WTC11 (cell line): Measurements from ENCODE around the gene NLRP14.

ENCODE experiments used
- ATF1 ChIP-seq: sonication (generic); formaldehyde crosslinking; IDR thresholded peaks from 2 replicates; pipeline ENCODE4 v1.8.1; 2023; ENCODE audit warnings: mild to moderate bottlenecking, moderate library complexity, missing genetic modification reagents
- ATF2 ChIP-seq: sonication (generic); formaldehyde crosslinking; IDR thresholded peaks from 2 replicates; pipeline ENCODE4 v1.8.1; 2022; ENCODE audit warnings: low read depth, missing genetic modification reagents, borderline replicate concordance
- CREM ChIP-seq: sonication (generic); formaldehyde crosslinking; IDR thresholded peaks from 2 replicates; pipeline ENCODE4 v1.8.1; 2022; ENCODE audit warnings: mild to moderate bottlenecking, missing genetic modification reagents, moderate library complexity
- CTCF ChIP-seq: fragments of 200-600 bp; IDR thresholded peaks from 2 replicates; pipeline ENCODE4 v1.8.0; 2022; ENCODE audit warnings: antibody characterized with exemption
- FOXK1 ChIP-seq: sonication (generic); formaldehyde crosslinking; IDR thresholded peaks from 2 replicates; pipeline ENCODE4 v1.8.0; 2022; ENCODE audit warnings: mild to moderate bottlenecking, moderate library complexity, missing genetic modification reagents
- JUN ChIP-seq: sonication (generic); formaldehyde crosslinking; IDR thresholded peaks from 2 replicates; pipeline ENCODE4 v1.8.0; 2023; ENCODE audit warnings: mild to moderate bottlenecking, missing genetic modification reagents
- KAT7 ChIP-seq: sonication (generic); formaldehyde crosslinking; IDR thresholded peaks from 2 replicates; pipeline ENCODE4 v1.8.1; 2023; ENCODE audit warnings: missing genetic modification reagents, mild to moderate bottlenecking, borderline replicate concordance
- NR1H2 ChIP-seq: sonication (generic); formaldehyde crosslinking; IDR thresholded peaks from 2 replicates; pipeline ENCODE4 v1.9.0; 2021; ENCODE audit warnings: mild to moderate bottlenecking, moderate library complexity, missing genetic modification reagents
- NR2C2 ChIP-seq: sonication (generic); formaldehyde crosslinking; IDR thresholded peaks from 2 replicates; pipeline ENCODE4 v1.8.0; 2022; ENCODE audit warnings: mild to moderate bottlenecking, missing genetic modification reagents
- NR3C1 ChIP-seq: sonication (generic); formaldehyde crosslinking; conservative IDR thresholded peaks from 2 replicates; pipeline ENCODE4 v1.8.1; 2023; ENCODE audit warnings: low read depth, mild to moderate bottlenecking, missing genetic modification reagents
- TCF7 ChIP-seq: sonication (generic); formaldehyde crosslinking; IDR thresholded peaks from 2 replicates; pipeline ENCODE4 v1.8.0; 2022; ENCODE audit warnings: mild to moderate bottlenecking, low read depth, missing genetic modification reagents, moderate library complexity

- TF ChIP-seq FOXK1 (CRISPR knock-in tag) (no peak), CTCF (no peak), NR1H2 (CRISPR knock-in tag) (no peak), NR3C1 (CRISPR knock-in tag) (no peak), CREM (no peak), ATF1 (CRISPR knock-in tag) (no peak), KAT7 (no peak), ATF2 (CRISPR knock-in tag) (no peak), NR2C2 (CRISPR knock-in tag) (no peak), TCF7 (CRISPR knock-in tag) (no peak), JUN (CRISPR knock-in tag) (no peak)
Observed at GRCh38 chr11:6986487-6986886, 33.8 kb upstream of the NLRP14 start.
